ENCODE measurements around the gene PDE7B. TPM values are rescaled to one million over a fixed set of nuclear protein-coding genes. Genes with fewer than 3 reads are reported as not detected.

PDE7B gene
- total RNA-seq, 1 experiment from 2014 or later = 0.03 TPM

- no peak overlapping the region for H3K27ac ChIP-seq (ENCODE audit: low read length)
- H3K4me1 ChIP-seq (ENCODE audit: control insufficient read depth, insufficient read depth, low read length) = no peaks in the 10 kb centered on the region
- intact Hi-C loops (cut with micrococcal nuclease; ENCODE audit: unreplicated experiment) = no loop called here
- BruUV-seq (replicated peaks) = no TSS peak
- ATAC-seq (no peak), DNase-seq (ENCODE audit: low read depth, low spot score) (no peak)
- H3K36me3 ChIP-seq (ENCODE audit: control insufficient read depth, insufficient read depth, low read length) = no peaks in the 10 kb centered on the region
- CTCF ChIA-PET = no interaction called here
- no peak for TF ChIP-seq REST (IDR thresholded peaks at IDR 0.05; ENCODE audit: insufficient read depth in 1 of 2, low read depth in 2 of 2, low read length in 1 of 2)
- TF ChIP-seq POLR2AphosphoS5 (IDR thresholded peaks at IDR 0.05; ENCODE audit: low read depth, low read length) = no peak
- no peak for TF ChIP-seq CTCF (IDR thresholded peaks at IDR 0.05)
- TF ChIP-seq TCF7L2 (IDR thresholded peaks at IDR 0.05; ENCODE audit: low read depth, low read length) = no peak
- no peak for TF ChIP-seq SIN3A (IDR thresholded peaks at IDR 0.05; ENCODE audit: borderline replicate concordance, insufficient read depth, low read depth, low read length)
- no peaks in the 10 kb centered on the region for H3K9me3 ChIP-seq (ENCODE audit: control insufficient read depth, insufficient read depth, low read depth, low read length)
- in situ Hi-C loops (cut with HindIII; ENCODE audit: low pct_unique_long_range_greater_than_20kb, low sequenced_read_pairs) = no loop called here
- no peaks in the 10 kb centered on the region for H3K27me3 ChIP-seq (ENCODE audit: control insufficient read depth, insufficient read depth, low read length)
- POLR2A ChIA-PET = no interaction called here
- no peak overlapping the region for H3K4me3 ChIP-seq (ENCODE audit: low read depth in 2 of 2, low read length in 2 of 2)
Measured at GRCh38 chr6:136174510-136174909, 323.0 kb downstream of the PDE7B start.

GRCh38 chr6:136175873-136176272 is 324.4 kb downstream of the PDE7B start:
- Histone ChIP-seq H3K4me3 (ENCODE audit: low read depth in 2 of 2, low read length in 2 of 2) (no peak overlapping the region), H3K9me3 (ENCODE audit: control insufficient read depth, insufficient read depth, low read depth, low read length) (no peaks in the 10 kb centered on the region), H3K36me3 (ENCODE audit: control insufficient read depth, insufficient read depth, low read length) (no peaks in the 10 kb centered on the region), H3K27ac (ENCODE audit: low read length) (no peak overlapping the region), H3K27me3 (ENCODE audit: control insufficient read depth, insufficient read depth, low read length) (no peaks in the 10 kb centered on the region), H3K4me1 (ENCODE audit: control insufficient read depth, insufficient read depth, low read length) (no peaks in the 10 kb centered on the region)
- in situ Hi-C loops (cut with HindIII; ENCODE audit: low pct_unique_long_range_greater_than_20kb, low sequenced_read_pairs) (no loop called here), intact Hi-C loops (cut with micrococcal nuclease; ENCODE audit: unreplicated experiment) (no loop called here)
- ATAC-seq = no peak
- no TSS peak for BruUV-seq (replicated peaks)
- no peak for DNase-seq (ENCODE audit: low read depth, low spot score)
- ChIA-PET CTCF (no interaction called here), POLR2A (no interaction called here)
- TF ChIP-seq REST (IDR thresholded peaks at IDR 0.05; ENCODE audit: insufficient read depth in 1 of 2, low read depth in 2 of 2, low read length in 1 of 2) (no peak), CTCF (IDR thresholded peaks at IDR 0.05) (no peak), SIN3A (IDR thresholded peaks at IDR 0.05; ENCODE audit: borderline replicate concordance, insufficient read depth, low read depth, low read length) (no peak), TCF7L2 (IDR thresholded peaks at IDR 0.05; ENCODE audit: low read depth, low read length) (no peak), POLR2AphosphoS5 (IDR thresholded peaks at IDR 0.05; ENCODE audit: low read depth, low read length) (no peak)

All from Panc1 (cell line).